ENCODE results near the gene GRK5.

The GRK5 gene

DNA sequence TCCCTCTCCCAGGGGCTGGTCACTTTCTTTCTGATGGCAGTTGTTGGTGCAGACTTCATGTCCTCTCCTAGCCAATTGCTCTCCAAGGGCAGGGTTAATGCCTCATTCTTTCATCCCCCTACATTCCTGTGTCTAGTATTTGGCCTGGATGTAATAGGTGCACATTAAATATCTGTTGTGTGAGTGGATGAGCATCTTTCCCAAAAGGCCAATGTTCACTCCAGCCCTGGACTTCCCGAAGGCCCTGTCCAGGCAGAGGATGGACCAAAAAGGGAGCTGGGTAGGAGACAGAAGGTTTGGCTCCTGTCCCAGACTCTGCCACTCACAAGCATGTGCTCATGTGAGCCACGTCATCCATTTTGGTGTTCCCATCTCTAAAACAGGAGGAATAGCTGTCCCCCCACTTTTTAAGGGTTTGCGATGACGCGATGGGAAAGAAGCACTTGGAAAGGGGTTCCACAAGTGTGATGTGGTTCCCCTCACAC, 287.7 kb downstream of the GRK5 start:
- DNase-seq: no peak

DNA sequence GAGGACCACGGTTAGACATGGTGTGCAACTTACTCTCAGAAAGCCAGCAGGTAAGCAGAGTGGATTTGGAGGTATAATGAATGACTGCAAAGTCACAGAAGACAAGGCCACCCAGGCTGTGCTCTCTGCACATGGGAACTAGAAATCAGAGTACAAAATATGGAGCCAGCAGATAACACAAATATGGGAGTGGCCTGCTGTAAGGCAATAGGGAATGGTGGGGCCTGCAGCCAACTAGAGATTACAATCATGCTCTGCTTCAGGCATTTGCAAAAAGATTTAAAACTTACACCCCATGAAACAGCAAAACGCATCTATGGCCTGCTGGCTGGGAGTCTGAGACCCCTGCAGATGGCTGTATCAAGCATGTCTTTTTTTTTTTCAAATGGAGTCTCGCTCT, 288.2 kb downstream of the GRK5 start:
- DNase-seq: no peak

DNA sequence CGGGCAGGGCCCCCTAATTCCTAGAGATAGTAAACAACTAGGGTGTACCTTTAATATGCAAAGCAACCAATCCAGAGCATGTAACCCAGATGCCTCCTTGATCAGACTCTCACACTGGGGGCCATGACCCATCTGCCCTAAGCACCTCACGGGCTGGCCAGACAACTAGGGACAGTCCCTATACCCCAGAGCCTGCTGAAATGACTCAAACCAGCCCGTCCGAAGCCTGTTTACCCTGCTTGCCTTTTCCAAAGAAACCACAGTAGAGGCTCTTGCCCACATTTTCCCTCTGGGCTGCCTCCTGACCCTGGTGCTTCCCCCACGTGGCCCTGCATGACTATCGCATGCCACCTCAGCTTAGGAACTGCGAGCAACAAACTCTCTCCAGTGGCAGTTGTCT, 288.9 kb downstream of the GRK5 start:
- DNase-seq: peak; percentile 74

DNA sequence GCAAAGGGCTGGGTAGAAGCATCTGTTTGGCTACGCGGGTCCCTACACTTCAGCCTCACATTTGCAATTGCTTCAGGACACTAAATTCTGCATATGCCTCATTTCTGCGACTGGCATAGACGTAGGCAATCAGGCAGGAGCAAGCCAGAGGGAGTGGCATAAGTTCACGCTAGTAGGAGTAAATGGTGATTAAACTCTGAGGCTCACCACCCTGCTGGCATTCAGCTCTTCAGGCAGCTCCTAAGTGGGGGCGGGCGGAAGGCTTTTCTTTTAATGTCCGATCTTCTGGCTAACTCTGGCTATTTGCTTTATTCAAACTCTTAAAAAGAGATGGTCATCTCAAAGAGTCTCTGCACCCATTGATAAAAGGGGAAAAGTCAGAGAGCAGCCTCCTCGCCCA, 289.9 kb downstream of the GRK5 start:
- DNase-seq: no peak

DNA sequence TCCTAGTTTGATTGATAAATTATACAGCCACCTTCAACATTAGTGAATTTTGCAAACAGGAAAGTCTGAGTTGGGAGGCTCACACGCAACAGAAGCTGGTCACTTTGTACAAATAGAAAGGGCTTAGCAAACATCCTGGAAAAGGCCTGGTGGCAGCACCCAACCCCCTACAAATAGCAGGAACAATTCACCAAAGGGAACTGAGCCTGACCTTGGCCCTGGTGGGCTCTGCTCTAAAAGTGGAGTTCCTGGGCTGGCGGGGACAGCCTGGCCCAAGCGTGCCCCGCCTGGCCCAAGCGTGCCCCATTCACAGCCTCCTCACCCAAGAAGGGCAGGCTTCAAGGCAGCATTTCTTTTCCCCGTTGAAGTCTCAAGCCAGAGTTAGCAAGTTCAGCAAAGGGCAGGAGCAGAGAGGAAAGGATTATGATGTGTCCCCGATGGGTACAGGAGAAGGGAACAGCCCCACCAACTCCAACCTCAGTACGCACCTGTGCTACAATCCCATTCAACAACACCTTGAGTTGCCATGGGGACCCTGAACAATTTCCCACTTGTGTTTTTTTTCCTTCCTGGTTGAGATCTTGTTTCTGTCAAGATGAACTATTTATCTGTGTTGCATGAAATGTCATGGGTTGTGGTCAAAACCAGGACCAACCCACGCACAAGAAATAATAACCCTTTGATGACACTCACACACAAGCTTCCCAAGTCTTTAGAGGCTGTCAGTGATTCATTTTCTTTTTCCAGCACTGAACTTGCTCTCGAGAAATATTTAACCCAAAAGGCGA, 291.7 kb downstream of the GRK5 start:
- DNase-seq: peak; percentile 46

DNA sequence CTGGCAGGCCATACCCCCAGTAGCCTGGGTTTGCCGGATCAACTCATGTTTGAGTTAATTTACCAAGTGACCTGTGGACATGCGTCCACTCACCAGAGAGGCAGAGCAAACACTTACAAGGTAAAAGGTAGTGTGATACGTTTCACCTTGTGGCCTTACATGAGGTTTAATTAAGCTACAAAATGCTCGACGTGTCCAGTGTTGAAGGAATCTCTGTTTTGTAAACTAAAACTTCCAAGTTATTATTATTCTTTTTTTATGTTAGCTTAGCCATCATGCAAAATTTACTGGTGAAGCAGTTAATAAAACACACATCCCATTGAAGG, 292.3 kb downstream of the GRK5 start:
- no peak for DNase-seq

DNA sequence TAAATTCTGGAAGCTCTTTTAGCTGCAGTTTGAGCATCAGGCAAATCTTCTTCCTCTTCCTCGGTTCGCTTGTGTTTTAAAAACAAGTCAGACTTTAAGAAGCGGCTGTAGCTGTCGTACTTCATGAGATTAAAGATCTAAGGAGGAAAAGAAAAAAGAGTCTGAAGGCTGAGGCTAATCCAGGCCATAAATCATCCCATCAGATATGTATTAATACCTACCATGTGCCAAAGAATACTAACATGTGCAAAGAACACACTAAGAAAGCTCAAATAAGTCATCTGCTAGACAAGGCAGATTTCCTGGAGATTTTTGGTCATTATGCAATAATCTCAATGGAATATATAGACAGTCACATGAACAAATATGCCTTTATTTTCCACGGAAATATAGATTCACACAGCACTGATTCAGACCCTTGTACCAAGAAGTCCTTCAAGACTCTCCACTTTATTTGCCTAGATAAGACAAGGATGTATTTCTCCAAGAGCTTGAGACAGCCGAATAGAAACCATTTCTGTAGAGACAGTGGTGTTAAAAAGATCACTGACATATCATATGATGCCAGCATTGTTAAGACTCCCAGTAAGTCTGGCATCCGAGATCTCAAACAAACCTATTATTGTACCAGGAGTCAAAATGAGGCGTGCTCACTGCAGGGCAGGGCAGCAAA, 292.9 kb downstream of the GRK5 start:
- no peak for DNase-seq

DNA sequence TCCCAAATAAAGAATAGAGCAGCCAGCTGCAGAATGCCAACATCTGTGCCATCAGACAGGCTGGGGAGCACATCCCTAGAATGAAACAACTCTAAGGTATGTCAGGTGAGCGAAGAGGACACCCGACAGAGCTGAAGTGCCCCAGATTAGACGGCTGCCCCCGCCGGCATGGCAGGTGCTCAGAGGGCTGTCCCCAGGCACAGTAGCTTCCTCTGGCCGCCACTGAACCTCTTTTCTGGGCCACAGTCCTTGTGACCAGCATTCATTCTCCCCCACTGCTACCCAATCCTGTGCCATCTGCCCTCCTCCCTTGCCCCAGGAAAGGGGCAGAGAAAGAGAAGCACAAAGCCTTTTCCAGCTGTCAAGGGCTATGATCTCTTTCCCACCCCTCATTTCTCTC, 293.4 kb downstream of the GRK5 start:
- DNase-seq: no peak

DNA sequence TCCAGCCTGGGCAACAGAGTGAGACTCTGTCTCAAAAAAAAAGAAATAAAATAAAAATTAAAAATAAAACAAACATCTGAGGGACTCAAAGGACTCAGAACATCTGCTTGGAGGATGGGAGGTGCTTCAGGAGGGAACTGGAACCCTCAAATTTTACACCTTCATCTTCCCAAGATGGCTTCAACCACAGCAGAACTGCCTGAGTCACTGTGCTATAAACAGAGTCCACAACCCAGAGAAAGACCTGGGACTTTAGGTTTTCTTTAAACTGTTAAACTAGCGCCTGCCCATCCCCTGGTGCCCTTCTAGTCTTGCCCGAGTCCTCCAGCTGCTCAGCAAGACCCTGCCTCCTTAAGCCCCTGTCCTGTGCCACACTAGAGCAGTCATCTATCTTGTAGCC, 294.3 kb downstream of the GRK5 start:
- DNase-seq: no peak

DNA sequence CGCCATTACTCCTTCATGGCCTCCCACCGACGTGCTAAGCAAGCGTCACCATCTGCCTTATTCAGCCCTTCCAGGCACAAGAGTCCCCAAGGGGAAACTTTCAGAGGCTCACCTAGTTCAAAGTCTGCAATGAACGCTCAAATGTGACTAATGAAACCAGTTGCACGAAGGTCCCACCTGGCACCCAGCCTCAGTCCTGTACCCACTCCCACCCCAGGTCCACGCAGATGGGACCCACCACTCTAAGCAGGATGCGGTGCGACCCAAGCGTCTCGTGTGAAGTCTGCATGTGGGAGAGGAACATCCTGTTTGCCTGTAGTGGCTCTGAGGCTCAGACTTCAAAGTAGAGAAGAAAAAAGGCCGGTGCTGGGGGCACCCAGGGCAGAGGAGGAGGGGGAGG, 294.8 kb downstream of the GRK5 start:
- DNase-seq: peak; percentile 81

DNA sequence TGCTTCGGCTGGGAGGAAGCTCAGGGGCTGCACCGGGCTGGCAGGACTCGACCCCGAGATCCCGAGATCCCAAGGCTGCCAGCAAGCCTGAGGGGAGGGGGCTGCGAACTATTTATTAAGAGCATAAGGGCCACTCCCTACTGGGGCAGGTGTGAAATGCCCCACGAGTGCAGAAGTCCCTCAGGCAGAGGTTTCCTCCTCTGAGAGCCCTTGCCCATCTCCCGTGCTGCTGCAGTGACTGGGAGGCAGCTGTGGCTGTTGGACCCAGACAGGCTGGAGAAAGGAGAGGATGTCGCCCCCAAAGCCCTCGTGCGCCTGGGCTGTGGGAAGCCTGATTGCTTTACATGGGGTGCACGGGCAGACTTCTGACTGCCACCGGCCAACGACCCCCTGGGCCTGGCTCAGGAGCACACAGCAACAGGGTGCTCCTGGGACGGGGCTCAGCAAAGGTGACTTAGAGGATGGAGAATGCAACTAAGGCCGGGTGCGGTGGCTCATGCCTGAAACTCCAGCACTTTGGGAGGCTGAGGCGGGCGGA, 295.3 kb downstream of the GRK5 start:
- no peak for DNase-seq

DNA sequence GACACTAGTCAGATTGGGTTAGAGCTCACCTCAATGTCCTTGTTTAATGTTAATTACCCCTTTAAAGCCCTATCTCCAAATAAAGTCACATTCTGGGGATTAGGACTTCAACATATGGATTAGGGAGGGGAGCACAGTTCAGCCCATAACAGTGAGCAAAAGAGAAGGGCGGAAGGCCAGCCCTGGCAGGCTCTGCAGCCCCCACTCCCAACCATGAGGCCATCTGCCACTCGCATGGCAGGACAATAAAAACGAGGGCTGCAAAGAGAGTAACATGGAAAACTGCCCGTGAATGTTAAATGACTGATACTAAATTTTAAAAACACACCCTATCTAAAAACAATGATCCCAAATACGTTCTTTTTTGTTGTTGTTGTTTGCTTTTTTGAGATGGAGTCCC, 296.4 kb downstream of the GRK5 start:
- DNase-seq: no peak

DNA sequence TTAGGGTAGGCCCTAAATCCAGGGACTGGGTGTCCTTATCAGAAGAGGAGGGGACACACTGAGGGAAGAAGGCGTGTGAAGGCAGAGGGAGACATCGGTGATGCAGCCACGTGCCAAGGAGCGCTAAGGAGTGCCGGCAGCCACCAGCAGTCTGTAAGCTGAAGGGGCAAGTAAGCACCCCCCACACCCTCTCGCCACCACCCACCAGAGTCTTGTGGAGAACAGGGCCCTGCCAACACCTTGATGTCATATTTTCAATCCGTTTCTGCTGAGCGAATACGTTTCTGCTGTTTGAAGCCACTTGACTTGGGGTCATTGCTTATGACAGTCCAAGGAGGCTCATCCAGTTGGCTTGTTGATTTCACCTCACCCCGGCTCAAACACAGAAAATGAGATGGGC, 297.3 kb downstream of the GRK5 start:
- no peak for DNase-seq

DNA sequence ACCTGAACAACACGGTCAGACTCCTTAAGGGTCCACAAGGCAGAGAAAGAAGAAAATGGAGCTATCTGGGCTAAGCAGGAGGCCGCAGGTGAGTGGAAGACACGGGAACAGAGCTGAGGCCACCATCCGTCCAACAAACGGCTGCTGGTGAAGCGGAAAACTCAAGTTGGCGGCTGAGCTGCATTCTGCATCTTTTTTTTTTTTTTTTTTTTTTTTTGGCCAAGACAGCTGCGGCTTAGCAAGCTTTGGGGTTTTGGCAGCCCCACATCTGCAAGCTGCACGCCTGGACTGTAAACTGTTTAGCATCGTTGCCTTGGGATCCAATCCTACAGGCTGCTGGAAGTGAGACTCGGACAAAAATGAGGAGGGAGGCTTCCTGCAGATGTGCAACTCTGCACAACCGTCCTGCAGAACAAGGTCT, 297.8 kb downstream of the GRK5 start:
- no peak for DNase-seq
